T-helper 2 cell (primary cell): ENCODE results near the gene KIF6.

ENCODE experiments used
- DNase-seq, 5 experiments: peaks; one replicate each; pipeline versions ENCODE4 v3.0.0 to v3.0.0-alpha.2; 2012 to 2022

KIF6 gene

DNA sequence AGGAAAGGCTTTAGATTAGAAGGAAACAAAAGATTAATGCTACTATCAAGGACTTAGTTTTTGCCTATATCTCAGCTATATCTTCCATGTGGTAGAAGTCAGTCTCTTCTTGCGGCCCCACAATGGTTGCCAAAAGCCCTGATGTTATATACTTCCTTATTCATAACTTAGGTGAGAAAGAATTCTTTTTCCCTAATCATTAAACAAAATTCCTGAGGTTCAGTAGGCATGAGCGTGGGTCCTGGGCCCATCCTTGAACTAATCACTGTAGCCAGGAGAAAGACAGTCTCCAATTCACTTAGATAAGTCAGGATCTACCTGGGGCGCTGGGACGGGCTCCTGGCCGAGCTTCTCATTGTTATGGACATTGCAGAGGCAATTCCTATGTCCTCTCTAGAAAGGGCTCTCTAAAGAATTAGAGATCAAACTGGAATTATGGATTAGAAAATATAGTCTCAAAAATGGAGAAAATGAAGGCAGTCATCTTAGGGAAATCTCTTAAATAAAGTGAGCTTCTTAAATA, 134.3 kb downstream of the KIF6 start:
- DNase-seq, result no peak

- DNase-seq, result no peak
Measured at GRCh38 chr6:39587080-39587479, 138.1 kb downstream of the KIF6 start.

- DNase-seq, result no peak
Measured at GRCh38 chr6:39585641-39586040, 139.6 kb downstream of the KIF6 start.

GRCh38 chr6:39577446-39578165, 147.6 kb downstream of the KIF6 start:
- no peak for DNase-seq

- DNase-seq, result no peak
Measured at GRCh38 chr6:39576556-39577303, 148.5 kb downstream of the KIF6 start.

- no peak for DNase-seq
Measured at GRCh38 chr6:39574991-39575390, 150.2 kb downstream of the KIF6 start.

DNA sequence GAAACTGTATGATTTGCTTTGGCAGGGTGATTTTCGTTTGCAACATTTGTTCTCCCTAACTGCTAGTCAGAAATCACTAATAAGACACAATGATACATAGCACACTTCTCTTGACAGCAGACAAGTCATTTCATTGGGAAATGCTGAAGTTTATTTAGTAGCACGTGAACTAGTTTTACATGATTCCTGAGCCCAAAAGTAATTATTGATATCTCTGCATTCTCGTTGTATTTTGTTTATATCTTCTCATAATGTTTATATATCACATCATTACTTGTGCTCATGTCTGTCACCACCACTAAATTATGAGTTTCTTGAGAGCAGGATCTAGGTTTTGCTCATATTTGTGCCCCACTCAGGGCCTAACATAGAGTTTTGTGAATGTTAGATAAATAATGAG, 151.7 kb downstream of the KIF6 start:
- DNase-seq, result no peak

DNA sequence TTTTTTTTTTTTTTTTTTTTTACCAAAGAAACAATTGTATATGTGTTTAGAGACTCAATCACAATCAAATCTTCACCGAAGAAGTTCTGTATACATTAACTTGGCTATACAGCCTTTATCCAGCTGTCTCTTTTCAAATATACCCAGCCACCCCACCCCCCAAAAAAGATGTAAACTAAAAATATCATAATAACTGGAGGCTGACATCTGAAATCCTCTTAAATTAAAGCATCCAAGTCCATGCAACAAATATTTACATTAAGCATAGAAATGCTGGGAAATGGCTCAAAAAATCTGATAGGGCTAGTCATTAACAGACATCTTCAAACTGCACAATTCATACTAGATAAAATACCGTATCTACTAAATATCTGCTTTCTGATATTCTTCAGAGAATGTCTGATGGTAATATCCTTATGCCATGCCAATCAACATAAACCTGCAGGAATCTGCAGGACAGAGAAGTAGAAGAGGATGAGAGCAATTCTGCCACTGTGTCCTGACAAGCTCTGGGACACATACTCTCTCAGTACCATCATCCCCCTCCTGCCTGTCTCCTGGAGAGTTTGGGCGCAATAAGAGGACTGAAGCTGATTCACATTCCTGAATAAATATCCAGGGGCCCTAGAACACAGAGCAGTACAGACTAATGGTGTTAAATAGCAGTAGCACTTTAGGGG, 152.4 kb downstream of the KIF6 start:
- no peak for DNase-seq

DNA sequence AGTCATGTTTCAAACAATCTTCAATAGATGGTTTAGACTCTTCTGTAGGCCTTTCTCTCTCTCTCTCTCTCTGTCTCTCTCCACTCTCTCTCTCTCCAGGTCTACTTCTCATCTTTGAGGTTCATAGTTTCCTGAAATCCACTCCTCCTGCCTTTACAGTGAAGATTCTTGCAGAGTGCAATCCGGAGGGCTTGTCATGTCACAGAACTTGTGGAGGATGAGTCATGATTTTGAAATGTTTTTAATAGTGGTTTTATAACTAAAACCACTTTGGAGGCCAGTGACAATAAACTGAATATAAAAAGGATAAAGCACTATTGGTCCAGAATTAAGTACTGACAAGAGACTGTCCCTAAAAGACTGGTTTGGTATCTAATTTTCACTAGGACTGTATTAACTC, 156.3 kb downstream of the KIF6 start:
- no peak for DNase-seq

DNA sequence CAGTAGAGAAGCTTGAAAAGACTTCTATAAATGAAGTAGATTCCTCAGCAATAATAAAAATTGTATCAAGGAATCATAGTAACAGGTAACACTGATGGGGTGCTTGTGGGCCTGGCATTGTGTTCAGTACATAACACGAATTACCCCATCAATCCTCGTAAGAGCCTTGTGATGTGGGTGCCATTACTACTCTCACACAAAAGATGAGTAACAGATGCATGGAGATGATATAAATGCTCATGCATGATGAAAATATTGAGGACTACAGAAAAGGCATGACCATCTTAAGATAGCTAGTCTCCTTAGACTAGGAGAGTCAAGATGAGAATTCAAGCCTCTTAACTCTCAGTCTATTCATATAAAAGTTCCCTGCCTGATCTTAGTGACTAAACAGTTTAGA, 158.1 kb downstream of the KIF6 start:
- no peak for DNase-seq

GRCh38 chr6:39566456-39566855, 158.8 kb downstream of the KIF6 start:
- no peak for DNase-seq

GRCh38 chr6:39565956-39566355, 159.3 kb downstream of the KIF6 start:
- no peak for DNase-seq

DNA sequence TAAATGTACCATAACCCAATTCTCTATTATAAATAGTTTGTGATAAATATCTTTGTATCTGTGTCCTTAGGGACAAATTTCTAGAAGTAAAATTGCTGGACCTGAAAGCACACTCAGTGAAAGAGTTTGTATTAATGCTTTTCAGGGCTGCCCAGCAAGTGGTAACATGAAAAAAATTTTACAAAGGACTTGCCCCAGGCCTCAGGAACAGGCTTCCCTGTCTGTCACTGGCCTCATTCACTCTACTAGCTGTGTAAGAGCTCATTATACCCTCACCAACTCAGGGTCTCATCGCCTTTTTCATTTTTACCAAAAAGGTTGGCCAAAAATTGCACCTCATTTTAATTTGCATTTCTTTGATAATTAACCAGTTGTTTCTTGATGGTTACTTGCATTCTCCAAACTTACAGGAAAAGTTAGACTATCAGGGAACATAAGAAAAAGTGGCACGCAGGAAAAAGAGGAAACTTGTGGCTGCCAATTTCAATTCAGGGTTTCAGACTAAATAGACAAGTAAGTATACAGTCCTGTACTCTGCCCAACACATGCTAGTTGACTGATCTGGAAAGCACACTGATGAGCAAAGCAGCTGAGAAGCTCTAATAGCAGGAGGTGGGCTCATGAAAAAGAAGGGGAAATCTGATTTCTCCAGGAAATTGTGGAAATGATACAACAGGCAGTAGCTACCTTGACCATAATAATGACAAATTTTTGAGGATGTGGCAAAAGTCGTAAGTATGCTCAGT, 161.5 kb downstream of the KIF6 start:
- no peak for DNase-seq

DNA sequence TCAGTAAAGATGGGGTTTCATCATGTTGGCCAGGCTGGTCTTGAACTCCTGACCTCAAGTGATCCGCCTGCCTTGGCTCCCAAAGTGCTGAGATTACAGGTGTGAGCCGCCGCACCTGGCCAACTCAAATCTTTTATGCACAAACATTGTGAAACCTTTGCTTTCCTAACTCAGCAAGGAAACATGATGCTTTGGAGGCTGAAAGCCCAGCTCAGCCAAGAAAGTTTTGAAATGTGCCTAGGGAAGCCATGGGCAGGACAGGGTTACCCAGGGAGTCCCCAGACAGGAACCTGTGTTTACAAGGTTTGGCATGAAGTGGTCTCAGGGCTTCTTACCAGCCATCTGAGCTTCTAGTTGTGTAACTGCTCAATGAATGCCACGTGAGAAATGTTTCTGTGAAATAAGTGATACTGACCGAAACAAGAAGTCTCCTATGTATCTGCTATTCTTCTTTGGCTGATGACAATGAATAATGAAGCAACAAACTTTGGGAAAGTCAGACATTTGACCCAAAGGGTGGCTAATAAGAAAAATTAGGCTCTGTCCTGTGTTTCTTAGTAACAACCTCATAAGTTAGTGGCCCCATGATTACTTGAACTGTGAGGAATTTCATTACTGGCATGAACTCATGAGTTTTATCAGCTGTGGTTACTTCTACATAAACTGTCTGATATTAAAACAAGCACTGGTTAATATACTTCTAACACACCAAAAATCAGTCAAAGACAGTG, 163.5 kb downstream of the KIF6 start:
- no peak for DNase-seq

- no peak for DNase-seq
Measured at GRCh38 chr6:39560915-39561314, 164.3 kb downstream of the KIF6 start.

DNA sequence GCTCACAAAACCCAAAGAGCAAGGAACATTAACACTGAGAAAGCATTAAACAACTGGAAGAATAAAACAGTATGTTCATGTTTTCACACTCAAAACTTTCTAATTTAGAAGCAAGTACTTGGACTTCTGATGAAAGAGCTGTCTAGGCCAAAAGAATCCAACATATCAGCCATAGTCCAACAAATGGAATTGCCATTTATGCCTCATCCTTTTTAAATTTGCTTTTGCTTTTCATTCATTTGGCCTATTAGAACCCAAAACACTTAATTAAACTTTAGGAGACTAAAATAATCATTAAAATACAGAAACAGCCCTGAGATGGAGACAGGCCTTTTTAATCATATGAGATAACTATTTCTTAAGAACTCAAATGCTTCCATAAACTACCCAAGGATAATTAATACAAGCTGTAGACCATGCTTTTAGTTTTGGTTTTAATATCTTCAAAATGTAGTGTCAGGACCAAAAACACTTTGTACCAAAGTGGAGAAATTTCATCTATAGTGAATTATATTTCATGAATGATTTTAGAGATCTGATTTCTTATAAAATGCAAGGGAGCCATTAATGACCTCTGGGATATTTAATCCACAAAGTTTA, 166.5 kb downstream of the KIF6 start:
- DNase-seq, result no peak

- no peak for DNase-seq
Measured at GRCh38 chr6:39558079-39558478, 167.1 kb downstream of the KIF6 start.

DNA sequence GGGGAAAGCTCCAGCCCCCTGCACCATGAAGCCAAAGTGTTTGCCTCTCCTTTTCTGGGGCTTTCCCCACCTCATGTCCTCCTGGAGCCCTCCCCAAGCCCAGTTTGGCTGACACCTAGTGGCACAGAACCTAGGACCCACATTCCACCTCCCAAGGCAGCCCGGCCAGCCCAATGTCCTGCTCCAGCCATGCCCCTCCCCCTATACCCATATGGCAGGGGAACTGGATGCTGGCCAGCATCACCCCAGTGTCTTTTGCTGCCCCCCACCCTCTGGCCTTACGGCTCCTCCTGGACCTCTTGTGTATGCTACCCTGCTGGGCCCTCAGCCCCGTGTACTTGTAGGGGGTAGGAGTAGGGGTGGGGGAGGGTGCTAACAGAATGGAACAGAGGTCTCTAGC, 170.1 kb downstream of the KIF6 start:
- no peak for DNase-seq

GRCh38 chr6:39553860-39554802, 171.1 kb downstream of the KIF6 start:
- no peak for DNase-seq

DNA sequence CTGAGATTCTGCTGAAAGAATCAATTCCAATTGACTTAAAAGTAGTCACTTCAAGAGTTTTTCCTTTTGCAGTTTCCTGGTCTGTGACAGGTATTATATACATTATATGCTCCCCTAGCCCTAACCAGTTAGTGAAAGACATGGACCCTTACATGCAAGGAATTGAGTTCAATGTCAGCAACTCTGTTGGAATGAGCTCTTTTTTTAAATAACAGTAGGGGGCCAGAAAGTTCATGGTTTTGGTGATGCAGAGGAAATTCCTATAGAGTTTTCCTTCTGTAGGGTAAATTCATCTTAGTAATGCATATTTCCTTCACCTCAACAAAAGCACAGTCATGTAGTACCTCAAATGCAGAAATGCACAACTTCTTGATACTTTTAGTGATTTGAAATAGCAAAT, 172.2 kb downstream of the KIF6 start:
- no peak for DNase-seq

- no peak for DNase-seq
Measured at GRCh38 chr6:39550191-39550590, 175.0 kb downstream of the KIF6 start.
